Immature natural killer cell (primary cell): Measurements from ENCODE around the gene NADSYN1. TPM values are rescaled to one million over a fixed set of nuclear protein-coding genes. Genes with fewer than 3 reads are reported as not detected.
A peak's percentile ranks its signal among the peaks of the same experiment; 100 is the strongest.

Source experiments
- DNase-seq, 3 donors: peaks; one replicate each; pipeline ENCODE4 v3.0.0; 2022; ENCODE audit warnings: mixed read lengths in 1 of 3
- H3K27ac Mint-ChIP-seq, 6 donors: one replicate each; pipeline ENCODE4 v1.8.0; 2020; ENCODE audit warnings: mixed read lengths in 6 of 6, mild to moderate bottlenecking in 5 of 6, inconsistent platforms in 4 of 6, moderate library complexity in 3 of 6
- H3K27me3 Mint-ChIP-seq, 3 donors: one replicate each; pipeline ENCODE4 v1.8.0; 2020 to 2021; ENCODE audit warnings: low read depth in 3 of 3, mild to moderate bottlenecking in 3 of 3, mixed read lengths in 3 of 3, moderate library complexity in 3 of 3, inconsistent platforms in 1 of 3
- H3K36me3 Mint-ChIP-seq, 3 donors: one replicate each; pipeline ENCODE4 v1.8.0; 2020; ENCODE audit warnings: mixed read lengths in 3 of 3, inconsistent platforms in 2 of 3, mild to moderate bottlenecking in 2 of 3
- H3K4me1 Mint-ChIP-seq, 2 donors: one replicate each; pipeline ENCODE4 v1.8.0; 2020; ENCODE audit warnings: inconsistent platforms in 2 of 2, mild to moderate bottlenecking in 2 of 2, mixed read lengths in 2 of 2, moderate library complexity in 1 of 2
- H3K4me3 Mint-ChIP-seq, 5 donors: one replicate each; pipeline ENCODE4 v1.8.0; 2020; ENCODE audit warnings: mild to moderate bottlenecking in 5 of 5, mixed read lengths in 5 of 5, inconsistent platforms in 3 of 5, moderate library complexity in 3 of 5
- H3K9me3 Mint-ChIP-seq, 6 donors: one replicate each; pipeline ENCODE4 v1.8.0; 2020; ENCODE audit warnings: mild to moderate bottlenecking in 6 of 6, mixed read lengths in 6 of 6, inconsistent platforms in 4 of 6, moderate library complexity in 3 of 6
- polyA plus RNA-seq, 3 donors: library from polyadenylated mRNA; unstranded; fragments of 300-500 nt; fragmentation: Illumina TruSeq; gene quantifications; one replicate each; pipeline ENCODE4 v1.2.3, GENCODE V29; 2021

The NADSYN1 gene
- polyA plus RNA-seq, 3 donors from 2014 or later: 35.1 to 48.0 (median 37.1) TPM

GRCh38 chr11:71476926-71477640, 24.1 kb downstream of the NADSYN1 start:
- no peak for DNase-seq
- Mint-ChIP-seq H3K27me3 (peaks cover 0 to 2% (median 0%) of the 10 kb centered on the region in 3 donors), H3K9me3 (no peaks in the 10 kb centered on the region), H3K36me3 (peaks cover 9 to 46% (median 15%) of the 10 kb centered on the region in 3 donors), H3K4me1 (no peaks in the 10 kb centered on the region), H3K4me3 (no peak overlapping the region), H3K27ac (no peak overlapping the region)

GRCh38 chr11:71477641-71478527, 24.9 kb downstream of the NADSYN1 start:
- Mint-ChIP-seq H3K9me3 (no peaks in the 10 kb centered on the region), H3K4me1 (no peaks in the 10 kb centered on the region), H3K36me3 (peaks cover 9 to 44% (median 15%) of the 10 kb centered on the region in 3 donors), H3K27ac (peak overlapping the region in 1 of 6 donors; percentile 17), H3K27me3 (peaks cover 0 to 2% (median 0%) of the 10 kb centered on the region in 3 donors), H3K4me3 (no peak overlapping the region)
- DNase-seq: no peak

GRCh38 chr11:71478528-71478840, 25.5 kb downstream of the NADSYN1 start:
- no peak overlapping the region for H3K27ac Mint-ChIP-seq
- H3K4me3 Mint-ChIP-seq: no peak overlapping the region
- DNase-seq: no peak
- H3K36me3 Mint-ChIP-seq: peaks cover 14 to 50% (median 16%) of the 10 kb centered on the region in 3 donors
- no peaks in the 10 kb centered on the region for H3K9me3 Mint-ChIP-seq
- no peaks in the 10 kb centered on the region for H3K4me1 Mint-ChIP-seq
- H3K27me3 Mint-ChIP-seq: peaks cover 0 to 2% (median 0%) of the 10 kb centered on the region in 3 donors

- Mint-ChIP-seq H3K9me3 (no peaks in the 10 kb centered on the region), H3K27ac (no peak overlapping the region), H3K36me3 (peaks cover 35 to 63% (median 40%) of the 10 kb centered on the region in 3 donors), H3K4me1 (no peaks in the 10 kb centered on the region), H3K4me3 (no peak overlapping the region), H3K27me3 (no peaks in the 10 kb centered on the region)
- DNase-seq: no peak
Measured at GRCh38 chr11:71481101-71481960, 28.3 kb downstream of the NADSYN1 start.

- H3K27me3 Mint-ChIP-seq: no peaks in the 10 kb centered on the region
- no peak for DNase-seq
- H3K4me3 Mint-ChIP-seq: no peak overlapping the region
- no peaks in the 10 kb centered on the region for H3K4me1 Mint-ChIP-seq
- no peak overlapping the region for H3K27ac Mint-ChIP-seq
- H3K9me3 Mint-ChIP-seq: no peaks in the 10 kb centered on the region
- H3K36me3 Mint-ChIP-seq: peaks cover 41 to 65% (median 43%) of the 10 kb centered on the region in 3 donors
Measured at GRCh38 chr11:71482216-71482615, 29.2 kb downstream of the NADSYN1 start.

- no peak for DNase-seq
- H3K4me1 Mint-ChIP-seq: no peaks in the 10 kb centered on the region
- peaks cover 41 to 63% (median 45%) of the 10 kb centered on the region in 3 donors for H3K36me3 Mint-ChIP-seq
- H3K9me3 Mint-ChIP-seq: no peaks in the 10 kb centered on the region
- no peaks in the 10 kb centered on the region for H3K27me3 Mint-ChIP-seq
- no peak overlapping the region for H3K27ac Mint-ChIP-seq
- no peak overlapping the region for H3K4me3 Mint-ChIP-seq
Measured at GRCh38 chr11:71482746-71483364, 29.9 kb downstream of the NADSYN1 start.

- Mint-ChIP-seq H3K27ac (no peak overlapping the region), H3K36me3 (peaks cover 42 to 64% (median 46%) of the 10 kb centered on the region in 3 donors)
Measured at GRCh38 chr11:71483692-71484091, 30.7 kb downstream of the NADSYN1 start.

GRCh38 chr11:71484248-71485062, 31.5 kb downstream of the NADSYN1 start:
- H3K27me3 Mint-ChIP-seq: peaks cover 0 to 3% (median 0%) of the 10 kb centered on the region in 3 donors
- H3K4me1 Mint-ChIP-seq: no peaks in the 10 kb centered on the region
- H3K27ac Mint-ChIP-seq: peak overlapping the region in 1 of 6 donors; percentile 5
- no peak overlapping the region for H3K4me3 Mint-ChIP-seq
- H3K36me3 Mint-ChIP-seq: peaks cover 39 to 61% (median 45%) of the 10 kb centered on the region in 3 donors
- no peaks in the 10 kb centered on the region for H3K9me3 Mint-ChIP-seq
- DNase-seq: no peak

More at GRCh38 chr11:71483692-71484091, 30.7 kb downstream of the NADSYN1 start:
- no peak for DNase-seq
- no peak overlapping the region for H3K4me3 Mint-ChIP-seq
- H3K4me1 Mint-ChIP-seq: no peaks in the 10 kb centered on the region
- peaks cover 0 to 2% (median 0%) of the 10 kb centered on the region in 3 donors for H3K27me3 Mint-ChIP-seq
- no peaks in the 10 kb centered on the region for H3K9me3 Mint-ChIP-seq

- H3K9me3 Mint-ChIP-seq: no peaks in the 10 kb centered on the region
- no peaks in the 10 kb centered on the region for H3K4me1 Mint-ChIP-seq
- H3K27ac Mint-ChIP-seq: no peak overlapping the region
- H3K4me3 Mint-ChIP-seq: no peak overlapping the region
- peaks cover 0 to 3% (median 0%) of the 10 kb centered on the region in 3 donors for H3K27me3 Mint-ChIP-seq
- H3K36me3 Mint-ChIP-seq: peaks cover 37 to 56% (median 39%) of the 10 kb centered on the region in 3 donors
- no peak for DNase-seq
Measured at GRCh38 chr11:71485063-71485399, 32.0 kb downstream of the NADSYN1 start.

- Mint-ChIP-seq H3K36me3 (peaks cover 37 to 56% (median 40%) of the 10 kb centered on the region in 3 donors), H3K27ac (no peak overlapping the region), H3K9me3 (no peaks in the 10 kb centered on the region), H3K4me3 (no peak overlapping the region), H3K4me1 (no peaks in the 10 kb centered on the region), H3K27me3 (peaks cover 0 to 3% (median 0%) of the 10 kb centered on the region in 3 donors)
- DNase-seq: no peak
Measured at GRCh38 chr11:71485466-71485865, 32.5 kb downstream of the NADSYN1 start.

- no peak overlapping the region for H3K27ac Mint-ChIP-seq
- no peaks in the 10 kb centered on the region for H3K4me1 Mint-ChIP-seq
- no peak overlapping the region for H3K4me3 Mint-ChIP-seq
- H3K36me3 Mint-ChIP-seq: peaks cover 35 to 57% (median 40%) of the 10 kb centered on the region in 3 donors
- DNase-seq: no peak
- H3K27me3 Mint-ChIP-seq: peaks cover 0 to 3% (median 0%) of the 10 kb centered on the region in 3 donors
- H3K9me3 Mint-ChIP-seq: no peaks in the 10 kb centered on the region
Measured at GRCh38 chr11:71486320-71486719, 33.3 kb downstream of the NADSYN1 start.

GRCh38 chr11:71488681-71489270, 35.8 kb downstream of the NADSYN1 start:
- H3K4me3 Mint-ChIP-seq: no peak overlapping the region
- H3K27me3 Mint-ChIP-seq: peaks cover 0 to 3% (median 0%) of the 10 kb centered on the region in 3 donors
- no peaks in the 10 kb centered on the region for H3K9me3 Mint-ChIP-seq
- no peak for DNase-seq
- H3K27ac Mint-ChIP-seq: peak overlapping the region in 3 of 6 donors; percentile 35 to 55 (median 49)
- H3K4me1 Mint-ChIP-seq: no peaks in the 10 kb centered on the region
- H3K36me3 Mint-ChIP-seq: peaks cover 35 to 57% (median 41%) of the 10 kb centered on the region in 3 donors
